ENCODE measurements around the gene ENTREP3.
"Not testable (repeated sequence)": the region's sequence is repeated elsewhere in the genome, so short reads cannot be mapped to it uniquely, and the experiment has no call there.

The ENTREP3 gene

DNA sequence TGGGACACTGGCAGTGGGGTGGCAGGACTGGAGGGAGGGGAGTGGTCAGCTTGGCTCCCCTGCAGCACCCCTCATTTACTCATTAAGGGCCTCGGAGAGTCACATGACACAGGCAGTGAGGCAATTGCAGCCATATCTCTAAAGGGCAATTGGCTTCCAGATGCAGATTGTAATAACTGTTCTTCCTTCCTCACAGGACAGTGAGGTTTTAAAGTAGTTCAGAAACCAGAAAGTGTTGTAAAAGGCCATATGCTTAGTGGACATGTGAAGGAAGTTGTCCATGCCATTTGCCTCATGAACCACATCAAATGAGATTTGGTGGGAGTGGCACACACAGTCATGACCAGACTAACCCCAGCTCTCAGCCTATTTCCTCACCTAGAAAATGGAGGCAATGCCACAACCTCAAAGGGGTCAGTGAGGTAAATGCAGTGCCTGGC, 35.7 kb downstream of the ENTREP3 start:
- no peak for DNase-seq

DNA sequence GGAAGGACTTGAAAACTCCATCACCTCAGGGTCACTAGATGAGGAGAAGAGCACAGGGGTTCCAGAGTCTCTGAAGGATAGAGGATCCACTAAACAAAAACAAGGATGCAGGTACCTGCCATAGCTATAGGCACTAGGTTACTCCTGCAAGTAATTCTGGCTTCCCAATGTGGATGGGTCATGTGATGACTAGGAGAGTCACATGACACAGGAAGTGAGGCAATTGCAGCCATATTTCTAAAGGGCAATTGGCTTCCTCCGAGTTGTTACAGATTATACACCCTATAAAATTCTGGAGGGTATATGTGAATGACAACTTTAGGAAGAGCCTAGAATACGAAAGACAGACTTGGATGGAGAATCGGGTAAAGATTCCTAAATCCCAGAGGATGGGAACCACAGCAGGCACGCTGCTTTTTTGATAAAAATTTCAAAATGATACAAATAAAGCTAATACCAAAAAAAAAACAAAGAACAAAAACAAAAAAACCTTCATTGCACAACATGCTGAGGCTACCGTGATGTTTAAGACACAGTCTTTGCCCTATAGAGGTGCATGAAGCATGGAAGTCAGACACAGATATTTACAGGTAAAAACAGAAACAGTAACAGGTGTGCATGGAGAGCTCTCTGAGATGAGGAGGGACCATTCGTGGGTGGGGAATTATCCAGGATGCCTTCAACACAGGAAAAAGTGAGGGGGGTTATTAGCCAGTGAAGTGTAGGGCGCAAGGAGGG, 36.3 kb downstream of the ENTREP3 start:
- DNase-seq: peak; percentile 23

DNA sequence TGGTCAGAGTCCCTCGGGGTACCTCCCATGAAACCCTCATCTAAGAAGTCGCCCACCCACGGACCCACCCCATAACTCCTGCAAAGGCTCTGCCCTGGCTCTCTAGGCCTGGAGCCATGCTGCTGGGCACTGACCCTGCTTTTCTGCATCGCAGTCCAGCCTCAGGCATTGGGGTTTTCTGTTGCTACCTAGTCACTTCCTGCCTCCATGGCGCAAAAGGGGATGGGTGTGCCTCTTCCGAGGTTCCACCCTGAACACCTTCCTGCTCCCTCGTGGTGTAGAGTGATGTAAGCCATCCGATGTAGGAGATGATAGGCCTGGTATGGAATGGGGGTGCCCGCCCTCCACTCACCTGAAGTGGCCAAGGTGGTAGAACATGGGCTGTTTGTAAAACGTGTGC, 40.6 kb downstream of the ENTREP3 start:
- not testable (repeated sequence) for DNase-seq

DNA sequence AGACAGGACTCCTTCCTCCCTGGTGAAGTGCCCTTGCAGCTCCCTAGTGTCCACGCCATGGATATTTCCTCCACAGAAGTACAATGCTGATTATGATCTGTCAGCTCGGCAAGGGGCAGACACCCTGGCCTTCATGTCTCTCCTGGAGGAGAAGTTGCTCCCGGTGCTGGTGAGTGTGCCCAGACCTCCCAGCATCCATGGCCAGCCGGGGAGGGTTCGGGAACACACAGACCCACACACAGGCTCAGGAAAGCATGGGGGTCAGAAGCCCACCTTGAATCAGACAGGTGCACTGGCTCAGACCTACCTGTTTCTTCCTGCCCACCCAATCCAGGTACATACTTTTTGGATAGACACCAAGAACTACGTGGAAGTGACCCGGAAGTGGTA, 43.2 kb downstream of the ENTREP3 start:
- not testable (repeated sequence) for DNase-seq

DNA sequence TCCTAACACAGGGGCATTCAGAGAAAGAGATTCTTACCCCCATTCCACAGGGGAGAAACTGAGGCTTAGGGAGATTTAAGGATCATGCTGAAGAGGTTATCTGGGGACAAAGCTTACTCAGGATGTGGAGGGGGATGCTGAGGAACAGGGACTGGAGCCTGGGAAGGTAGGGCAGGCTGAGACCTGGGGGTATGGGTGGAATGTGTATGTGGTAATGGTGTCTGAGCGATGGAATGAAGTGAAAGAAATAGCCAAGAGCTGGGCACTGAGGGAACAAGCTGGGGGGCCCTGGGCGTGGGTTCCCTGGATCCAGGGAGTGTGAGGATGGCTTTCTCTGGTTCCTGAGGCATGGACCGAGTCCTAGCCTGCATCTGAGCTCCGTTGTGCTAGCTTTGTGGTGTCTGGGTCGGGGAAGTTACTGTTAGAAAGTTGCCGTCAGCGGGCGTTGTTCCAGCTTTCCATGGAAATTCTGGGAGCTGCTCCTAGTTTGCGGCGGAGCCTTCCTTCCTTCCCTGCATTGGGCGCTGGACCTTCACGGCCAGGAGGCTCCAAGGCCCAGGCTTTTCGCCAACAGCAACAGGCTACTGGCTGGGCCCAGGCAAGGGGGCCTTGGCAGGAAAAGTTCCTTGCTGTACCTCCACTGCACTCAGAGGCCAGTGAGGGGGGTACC, 43.8 kb downstream of the ENTREP3 start:
- DNase-seq: not testable (repeated sequence)

DNA sequence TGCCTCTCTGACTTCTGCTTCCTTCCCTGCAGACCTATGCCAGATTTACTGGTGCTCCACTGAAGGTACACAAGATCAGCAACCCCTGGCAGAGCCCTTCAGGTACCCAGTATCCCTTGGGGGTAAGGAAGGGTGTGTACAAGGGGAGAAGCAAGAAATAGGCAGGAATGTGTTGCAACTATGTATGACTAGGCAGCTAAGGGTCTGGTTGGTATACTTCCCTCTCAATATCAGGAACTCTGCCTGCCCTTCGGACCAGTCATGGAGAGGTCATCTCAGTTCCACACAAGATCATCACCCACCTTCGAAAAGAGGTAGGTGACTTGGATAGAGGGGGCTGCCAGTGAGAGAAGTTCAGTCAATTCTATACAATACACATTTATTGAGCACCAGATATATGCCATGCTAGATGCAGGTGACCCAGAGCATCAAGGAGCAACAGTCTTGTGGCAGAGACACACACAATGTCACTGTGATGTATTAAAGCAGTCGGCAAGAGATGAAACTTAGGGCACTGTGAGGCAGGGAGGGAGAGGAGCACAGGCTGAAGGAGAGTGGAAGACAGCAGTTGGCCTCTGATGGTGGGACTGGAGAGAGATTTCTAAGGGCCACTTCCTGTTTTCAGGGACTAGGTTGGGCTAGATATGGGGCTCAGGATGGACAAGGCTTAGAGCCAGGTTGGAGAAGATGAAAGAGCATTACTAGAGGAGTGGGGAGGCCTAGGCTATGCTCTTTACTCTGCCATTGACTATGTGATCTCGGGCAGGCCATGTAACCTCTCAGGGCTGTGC, 44.8 kb downstream of the ENTREP3 start:
- DNase-seq: no peak

DNA sequence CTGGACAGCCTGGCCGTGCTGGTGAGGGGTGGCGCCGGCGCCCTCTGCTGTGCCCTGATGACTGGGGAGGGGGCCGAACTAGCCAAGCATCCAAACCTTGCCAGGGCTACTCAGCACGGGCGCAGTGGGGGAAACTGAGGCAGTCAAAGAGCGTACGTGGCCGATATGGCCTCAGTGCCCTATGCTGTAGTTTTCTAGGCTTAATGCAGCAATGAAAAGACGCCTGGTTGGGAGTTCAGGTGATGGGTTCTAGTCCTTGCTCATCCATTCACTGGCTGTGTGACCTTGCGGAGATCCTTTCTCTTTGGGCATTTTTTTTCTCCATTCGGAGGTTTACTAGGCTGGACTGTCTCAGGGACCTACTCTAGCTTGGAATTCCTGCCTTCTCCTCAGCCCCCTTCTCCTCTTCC, 46.0 kb downstream of the ENTREP3 start:
- DNase-seq: no peak

DNA sequence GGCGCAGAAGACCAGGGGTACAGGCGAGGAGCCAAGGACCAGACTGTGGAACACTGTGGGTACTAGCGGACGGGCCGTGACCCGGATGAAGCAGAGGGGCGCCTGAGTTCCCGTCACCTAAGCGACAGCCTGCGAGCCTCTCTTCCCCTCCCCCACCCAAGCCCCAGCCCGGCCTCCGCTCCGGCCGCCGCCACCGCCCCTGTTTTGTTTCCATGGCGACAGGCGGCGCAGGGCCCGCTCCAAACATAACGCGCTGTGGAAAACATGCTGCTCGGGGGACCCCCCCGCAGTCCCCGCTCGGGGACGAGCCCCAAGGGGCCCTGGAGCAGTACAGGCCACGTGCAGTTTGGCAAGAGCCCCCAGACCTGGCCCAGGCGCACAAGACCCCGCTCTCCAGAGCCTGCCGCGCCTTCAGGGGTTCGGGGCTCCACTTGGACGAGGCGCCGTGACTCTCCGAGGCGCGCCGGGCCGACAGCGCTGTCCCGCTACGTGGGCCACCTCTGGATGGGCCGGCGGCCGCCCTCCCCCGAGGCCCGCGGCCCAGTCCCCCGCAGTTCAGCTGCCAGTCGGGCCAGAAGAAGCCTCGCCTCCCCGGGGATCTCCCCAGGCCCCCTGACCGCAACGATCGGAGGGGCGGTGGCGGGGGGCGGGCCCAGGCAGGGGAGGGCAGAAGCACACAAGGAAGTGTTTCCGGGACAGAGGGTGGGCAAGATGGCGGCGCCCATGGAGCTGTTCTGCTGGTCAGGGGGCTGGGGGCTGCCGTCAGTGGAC, 46.6 kb downstream of the ENTREP3 start, which contains the start of gene MTX1:
MTX1 (plus strand) TSS at position 155 of the 771 bp plus-strand sequence; CDS start at position 265, 110 bp downstream.
- no peak for DNase-seq

DNA sequence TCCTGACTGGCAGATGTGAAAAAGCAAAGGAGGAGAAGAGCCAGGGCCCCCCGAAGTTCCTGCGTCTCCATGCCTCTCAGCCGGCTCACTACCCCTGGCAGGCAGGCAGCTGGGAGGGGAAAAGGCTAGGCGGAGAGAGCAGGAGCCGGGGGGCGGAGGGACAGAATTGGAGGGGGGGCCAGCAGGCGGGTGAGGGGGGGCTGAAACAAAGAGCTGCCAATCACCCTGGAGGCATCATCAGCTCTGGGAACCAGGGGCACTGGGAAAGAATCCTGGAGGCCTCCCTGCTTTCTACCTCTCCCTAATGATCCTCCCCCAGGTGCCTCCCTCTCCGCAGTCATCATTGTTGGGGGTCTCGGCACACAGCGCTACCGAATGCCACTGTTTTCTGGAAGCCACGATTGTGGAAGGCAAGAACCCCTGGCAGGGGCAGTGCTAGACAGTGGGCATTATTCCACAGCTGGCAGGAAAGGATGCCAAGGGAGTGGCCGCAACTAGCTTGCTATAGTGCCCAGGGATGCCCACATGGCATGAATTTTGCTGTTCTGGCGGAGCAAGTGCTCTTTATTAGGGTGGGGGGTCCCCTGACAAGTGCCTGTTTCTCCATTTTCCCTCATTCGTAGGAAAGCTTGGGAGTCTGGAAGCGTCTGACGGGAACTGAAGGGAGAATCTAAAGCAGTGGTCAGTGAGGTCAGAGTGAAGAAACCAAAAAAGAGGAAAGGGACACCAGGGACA, 47.3 kb downstream of the ENTREP3 start, which contains the start of gene THBS3:
THBS3 (minus strand) TSS at position 92 of the 735 bp plus-strand sequence; CDS start at position 71, 21 bp downstream.
- no peak for DNase-seq

DNA sequence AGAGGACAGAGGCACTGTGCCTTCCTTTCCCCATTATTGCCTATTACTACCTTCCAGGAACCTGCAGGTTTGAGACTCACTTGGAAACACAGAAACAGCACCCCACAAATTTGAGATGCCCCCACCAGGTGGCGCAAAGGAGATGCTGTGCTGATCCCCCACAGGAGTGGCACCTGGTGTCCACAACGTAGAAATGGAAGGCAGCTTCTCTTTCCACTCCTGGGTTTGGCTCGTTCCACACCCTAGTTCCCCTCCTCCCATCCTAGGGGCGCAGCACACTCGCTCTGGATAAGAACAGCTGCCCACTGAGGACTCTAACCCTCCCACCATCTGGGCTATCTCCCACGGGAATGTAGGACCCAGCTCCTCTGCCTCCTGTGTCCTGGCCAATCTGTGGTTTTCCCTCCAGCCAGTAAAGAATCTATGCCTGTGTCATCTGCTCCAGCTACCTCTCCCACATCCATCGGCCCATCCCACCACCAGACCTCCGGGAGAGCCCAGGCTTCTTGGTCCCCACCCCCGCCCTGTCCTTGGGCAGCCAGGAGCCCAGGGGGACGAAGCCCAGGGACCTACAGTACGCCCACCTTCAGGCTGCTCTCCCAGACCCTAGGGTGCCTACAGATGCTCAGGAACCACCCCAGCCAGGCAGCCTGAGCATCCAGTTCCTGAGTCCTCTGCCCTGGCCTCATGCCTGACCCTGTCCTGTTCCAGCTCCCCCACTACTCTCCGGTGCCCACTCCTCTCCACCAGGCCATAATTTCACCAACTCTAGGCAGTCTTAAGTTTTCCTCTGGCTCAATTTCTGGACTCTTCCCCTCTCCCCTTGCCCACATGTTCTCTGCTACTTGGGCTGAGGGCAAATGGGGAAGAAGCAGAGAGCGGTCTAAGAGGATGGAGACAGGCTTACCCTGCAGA, 48.1 kb downstream of the ENTREP3 start:
- DNase-seq: peak; percentile 55

DNA sequence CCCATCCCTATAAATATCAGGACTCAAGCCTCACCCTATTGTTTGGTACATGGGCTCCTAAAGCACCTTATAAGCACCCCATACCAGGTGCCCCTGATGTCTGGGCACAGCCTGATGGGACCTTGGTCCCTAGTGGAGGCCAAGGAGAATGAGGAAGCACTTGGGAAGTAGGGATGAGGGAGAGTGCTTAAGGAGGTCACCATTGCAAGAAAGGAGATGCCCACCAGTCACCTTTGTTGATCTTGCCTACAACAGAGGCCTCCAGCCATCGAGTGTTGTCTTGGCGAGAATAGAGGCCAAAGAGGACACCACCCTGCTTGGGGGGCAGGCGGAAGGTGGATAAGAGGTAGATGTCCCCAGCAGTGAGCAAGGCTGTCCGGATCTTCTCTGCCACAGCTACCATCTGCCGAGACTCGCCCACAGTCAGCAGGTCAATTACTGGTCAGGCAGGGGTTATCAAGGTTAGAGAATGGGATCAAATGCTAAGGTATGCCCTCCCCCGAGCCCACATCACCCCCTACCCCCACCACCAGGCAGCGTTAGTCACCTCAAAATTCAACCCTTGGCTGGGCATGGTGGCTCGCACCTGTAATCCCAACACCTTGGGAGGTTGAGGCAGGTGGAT, 49.2 kb downstream of the ENTREP3 start:
- DNase-seq: no peak

DNA sequence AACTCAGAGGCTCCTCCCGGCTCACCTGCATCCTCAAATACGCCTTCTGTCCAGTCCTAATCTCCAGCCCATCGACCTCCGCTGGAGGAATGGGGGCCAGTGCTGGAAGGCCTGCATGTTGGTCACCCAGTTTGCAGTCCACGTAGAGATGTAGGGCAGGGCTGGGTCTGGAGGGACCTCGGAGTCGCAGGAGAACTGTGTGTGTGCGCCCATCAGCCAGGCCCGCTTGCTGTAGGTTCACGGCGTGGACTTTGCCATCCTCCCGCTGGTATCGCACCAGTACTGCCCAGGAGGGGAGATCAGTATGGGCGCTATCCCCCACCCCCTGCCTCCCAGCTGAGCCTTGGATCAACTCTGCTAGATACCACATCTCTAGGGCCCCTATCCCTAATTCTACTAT, 50.2 kb downstream of the ENTREP3 start:
- DNase-seq: no peak

DNA sequence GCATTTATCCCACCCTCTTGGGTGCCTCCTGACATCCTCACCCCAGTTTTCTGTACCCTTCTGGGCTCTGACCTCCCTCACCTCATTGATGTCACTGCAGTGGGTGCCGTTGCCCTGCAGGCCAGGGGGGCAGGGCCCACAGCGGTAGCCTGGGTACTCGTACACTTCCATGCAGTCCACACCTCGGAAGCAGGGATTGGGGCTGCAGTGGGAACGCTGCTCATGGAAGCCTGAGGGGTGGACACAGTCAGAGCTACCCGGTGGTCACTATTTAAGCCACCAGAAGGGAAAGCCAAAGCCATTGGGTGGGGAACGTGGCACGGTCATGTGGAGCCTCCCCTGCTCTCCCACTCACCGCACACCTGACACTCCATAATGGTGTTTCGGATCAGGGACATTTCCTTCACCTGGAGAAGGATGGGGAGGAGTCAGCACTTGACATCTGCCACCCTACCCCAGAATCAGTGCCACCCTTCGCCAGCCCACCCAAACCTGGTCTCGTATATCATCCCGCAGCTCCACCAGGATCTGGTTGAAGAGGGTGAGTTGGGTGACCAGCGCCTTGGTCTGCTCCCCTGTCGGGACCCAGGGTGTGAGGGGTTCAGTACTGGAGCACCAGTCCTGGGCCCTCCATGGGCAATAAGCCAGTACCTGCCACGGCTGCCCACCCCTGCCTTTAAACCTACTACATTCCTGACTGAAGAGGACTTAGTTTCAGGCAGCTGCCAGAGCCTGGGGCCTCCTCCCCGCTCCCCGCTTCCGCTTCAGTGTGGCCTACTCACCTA, 52.4 kb downstream of the ENTREP3 start:
- no peak for DNase-seq

DNA sequence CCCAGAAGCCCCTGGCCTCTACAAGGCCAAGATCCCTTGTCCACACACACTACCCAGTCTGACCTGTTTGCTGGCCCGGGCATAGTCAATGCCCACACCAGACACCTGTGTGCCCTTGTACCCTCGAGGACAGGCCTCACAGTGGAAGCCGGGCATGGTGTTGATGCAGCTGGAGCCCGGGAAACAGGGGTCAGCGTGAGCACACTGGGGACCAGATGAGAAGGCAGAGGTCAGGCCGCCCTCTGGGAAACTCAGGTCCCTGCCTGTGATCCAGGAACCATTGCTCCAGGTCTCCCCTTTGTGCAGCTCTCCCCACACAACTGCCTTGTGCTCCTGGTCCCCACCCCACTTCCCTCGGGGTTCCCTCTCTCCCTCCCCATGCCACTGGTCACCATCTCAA, 53.1 kb downstream of the ENTREP3 start:
- no peak for DNase-seq

DNA sequence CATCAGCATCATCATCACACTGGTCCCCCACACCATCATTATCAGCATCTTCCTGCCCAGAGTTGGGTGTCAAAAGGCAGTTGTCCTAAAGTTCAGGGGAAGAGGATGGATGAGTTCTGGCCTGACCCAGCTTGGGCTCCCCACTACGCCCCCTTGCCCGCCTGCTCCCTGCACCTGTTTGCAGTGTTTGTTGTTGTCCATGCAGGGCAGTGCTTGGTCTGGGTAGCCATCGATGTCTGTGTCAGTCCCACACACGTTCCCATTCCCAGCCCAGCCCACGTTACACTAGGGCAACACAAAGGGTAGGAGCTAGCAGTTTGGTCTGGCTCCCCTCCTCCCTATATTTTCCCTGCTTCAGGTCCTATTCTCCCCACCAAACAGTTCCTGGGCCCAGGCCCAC, 54.4 kb downstream of the ENTREP3 start:
- DNase-seq: no peak

DNA sequence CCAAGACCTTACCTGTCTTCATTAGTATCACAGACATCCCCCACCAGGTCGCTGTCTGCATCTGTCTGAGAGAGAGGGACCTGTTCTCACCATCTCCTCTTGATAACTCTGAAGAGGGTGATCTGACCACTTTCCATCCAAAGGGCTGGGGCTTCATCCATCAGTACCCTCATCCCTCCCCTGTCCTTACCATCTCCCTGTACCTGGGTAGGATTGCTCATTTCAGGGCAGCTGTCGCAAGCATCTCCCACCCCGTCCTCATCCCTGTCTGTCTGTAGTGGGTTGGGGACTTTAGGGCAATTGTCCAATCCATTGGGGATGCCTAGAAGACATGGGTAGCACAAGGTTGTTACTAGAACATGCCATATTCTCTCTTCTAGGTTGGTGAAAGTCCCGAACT, 55.5 kb downstream of the ENTREP3 start:
- DNase-seq: no peak

DNA sequence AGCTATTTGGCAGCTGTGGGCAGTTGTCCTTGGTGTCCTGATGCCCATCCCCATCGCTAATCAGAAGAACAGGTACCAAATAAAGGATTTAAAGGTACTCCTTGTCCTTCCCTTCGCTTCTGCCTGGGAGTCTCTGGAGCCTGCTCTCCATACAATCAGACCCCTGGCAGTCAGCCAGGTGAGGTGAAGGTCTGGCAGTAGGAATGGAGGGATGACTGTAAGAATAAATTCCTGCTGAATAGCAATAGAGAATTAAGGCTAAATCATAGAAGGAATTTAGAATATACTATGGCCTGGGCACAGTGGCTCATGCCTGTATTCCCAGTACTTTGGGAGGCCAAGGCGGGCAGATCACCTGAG, 56.8 kb downstream of the ENTREP3 start:
- DNase-seq: no peak

DNA sequence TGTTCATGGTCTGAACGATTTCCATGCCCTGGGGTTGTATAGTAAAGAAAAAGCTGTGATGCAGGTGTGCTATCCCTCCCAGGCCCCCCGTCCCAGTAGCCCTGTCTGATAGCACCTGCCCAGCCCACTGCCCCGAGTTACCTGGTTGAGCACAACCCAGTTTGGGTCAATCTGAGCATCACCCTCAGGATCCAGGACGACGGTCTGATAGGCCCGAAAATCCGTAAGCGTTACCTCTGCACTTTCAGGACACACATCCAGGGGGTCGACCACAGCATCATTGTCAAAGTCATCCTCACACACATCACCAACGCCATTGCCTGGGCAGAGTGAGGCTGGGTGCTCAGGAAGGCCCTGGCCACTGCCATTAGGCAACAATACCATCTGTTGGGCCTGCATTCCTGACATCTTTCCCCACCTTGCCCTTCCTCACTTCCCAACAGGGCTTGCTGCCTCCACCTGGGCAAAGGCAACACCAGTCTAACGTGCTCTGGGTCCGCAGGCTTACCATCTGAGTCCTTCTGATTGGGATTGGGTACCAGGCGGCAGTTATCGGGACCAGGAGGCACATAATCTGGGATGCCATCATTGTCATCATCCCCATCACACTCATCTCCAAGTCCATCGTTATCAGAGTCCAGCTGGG, 57.3 kb downstream of the ENTREP3 start:
- DNase-seq: no peak
